Measurements from ENCODE around the gene KLF13.

Gene KLF13

GRCh38 chr15:31302029-31302657 is 24.5 kb upstream of the KLF13 start:
- POLR2A ChIA-PET, result no interaction called here
- no peak for DNase-seq (ENCODE audit: extremely low spot score)
- CTCF ChIA-PET, result no interaction called here

DNA sequence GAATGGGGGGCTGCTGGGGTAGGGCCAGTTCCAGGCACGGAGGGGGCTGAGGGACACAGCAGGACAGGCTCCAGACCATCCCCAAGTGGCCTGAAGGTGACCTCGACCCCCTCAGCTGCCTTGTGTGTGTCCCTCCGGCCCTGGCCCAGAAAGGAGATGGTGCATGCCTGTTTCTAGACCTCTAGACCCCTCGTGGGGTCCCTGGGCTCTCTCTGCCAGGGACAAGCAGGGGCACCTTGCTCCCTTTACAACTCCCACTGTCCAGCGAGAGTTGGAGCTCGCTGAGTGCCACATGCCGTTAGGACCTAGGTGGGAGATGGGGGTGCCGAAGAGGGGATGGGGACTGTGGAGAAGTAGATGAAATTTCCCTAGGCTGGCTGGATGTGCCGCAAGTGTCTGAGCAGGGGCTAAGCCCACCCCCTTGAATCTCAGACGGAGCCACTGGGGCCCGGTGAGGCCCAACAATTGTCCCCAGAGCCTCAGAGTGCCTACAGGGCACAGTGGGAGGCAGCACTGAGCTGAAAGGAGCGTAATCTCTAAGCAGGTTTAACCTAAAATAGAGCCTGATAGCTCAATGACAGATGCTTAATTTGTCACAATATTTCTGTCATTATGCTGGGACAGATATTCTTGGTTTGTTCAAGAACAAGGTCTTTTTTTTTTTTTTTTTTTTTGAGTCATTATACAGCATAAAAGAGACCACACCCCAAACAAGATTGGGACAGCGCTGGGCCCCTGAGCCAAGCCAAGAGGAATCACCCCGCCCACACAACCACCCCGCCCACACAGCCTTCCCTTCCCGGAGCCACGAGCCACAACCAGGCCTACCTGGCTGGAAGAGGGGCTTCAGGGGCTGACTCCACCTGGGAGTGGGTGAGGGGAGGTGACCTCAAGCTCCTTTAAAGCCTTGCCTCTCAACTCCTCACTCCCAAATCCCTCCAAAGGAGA is 23.6 kb upstream of the KLF13 start:
- TF ChIP-seq, protein P1, sequence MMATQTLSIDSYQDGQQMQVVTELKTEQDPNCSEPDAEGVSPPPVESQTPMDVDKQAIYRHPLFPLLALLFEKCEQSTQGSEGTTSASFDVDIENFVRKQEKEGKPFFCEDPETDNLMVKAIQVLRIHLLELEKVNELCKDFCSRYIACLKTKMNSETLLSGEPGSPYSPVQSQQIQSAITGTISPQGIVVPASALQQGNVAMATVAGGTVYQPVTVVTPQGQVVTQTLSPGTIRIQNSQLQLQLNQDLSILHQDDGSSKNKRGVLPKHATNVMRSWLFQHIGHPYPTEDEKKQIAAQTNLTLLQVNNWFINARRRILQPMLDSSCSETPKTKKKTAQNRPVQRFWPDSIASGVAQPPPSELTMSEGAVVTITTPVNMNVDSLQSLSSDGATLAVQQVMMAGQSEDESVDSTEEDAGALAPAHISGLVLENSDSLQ (IDR thresholded peaks at IDR 0.05), result no peak
- TF ChIP-seq CTBP1 (IDR thresholded peaks at IDR 0.05; ENCODE audit: borderline replicate concordance) (no peak), BHLHE40 (IDR thresholded peaks at IDR 0.05; ENCODE audit: borderline replicate concordance) (no peak)
- DNase-seq (ENCODE audit: extremely low spot score), result peak; percentile 37
- CTCF ChIA-PET, result interaction anchor here (0.6 kb wide), 1 partner anchor 187 kb away, joined by 4 read pairs; no protein-coding TSS in a partner anchor
- POLR2A ChIA-PET, result interaction anchor here (0.7 kb wide), 1 partner anchor 134 kb away, joined by 3 read pairs; no protein-coding TSS in a partner anchor

More at GRCh38 chr15:31302029-31302657, 24.5 kb upstream of the KLF13 start:
- no peak for TF ChIP-seq L3MBTL2 (conservative IDR thresholded peaks at IDR 0.05)
- TF ChIP-seq ELF4 (IDR thresholded peaks at IDR 0.05), result no peak
- TF ChIP-seq SUZ12 (IDR thresholded peaks at IDR 0.05), result no peak
- no peak for TF ChIP-seq FOXK2 (IDR thresholded peaks at IDR 0.05)
- TF ChIP-seq FOXA1 (IDR thresholded peaks at IDR 0.05), result no peak
- TF ChIP-seq TARDBP (IDR thresholded peaks at IDR 0.05), result no peak
- no peak for TF ChIP-seq SP1 (IDR thresholded peaks at IDR 0.05)
- TF ChIP-seq, protein P1 (IDR thresholded peaks at IDR 0.05), result no peak
- TF ChIP-seq LEF1 (IDR thresholded peaks at IDR 0.05; ENCODE audit: borderline replicate concordance), result no peak
- no peak for TF ChIP-seq HDGF (IDR thresholded peaks at IDR 0.05; ENCODE audit: borderline replicate concordance)
- TF ChIP-seq ARNT (IDR thresholded peaks at IDR 0.05), result no peak

GRCh38 chr15:31303726-31304648 is 22.6 kb upstream of the KLF13 start:
- POLR2A ChIA-PET, result no interaction called here
- no peak for TF ChIP-seq FOXA1 (IDR thresholded peaks at IDR 0.05)
- TF ChIP-seq NFRKB (IDR thresholded peaks at IDR 0.05), result no peak
- no peak for TF ChIP-seq TARDBP (IDR thresholded peaks at IDR 0.05)
- TF ChIP-seq HDGF (IDR thresholded peaks at IDR 0.05; ENCODE audit: borderline replicate concordance), result no peak
- TF ChIP-seq LEF1 (IDR thresholded peaks at IDR 0.05; ENCODE audit: borderline replicate concordance), result no peak
- no peak for TF ChIP-seq FOXK2 (IDR thresholded peaks at IDR 0.05)
- no peak for TF ChIP-seq ELF4 (IDR thresholded peaks at IDR 0.05)
- TF ChIP-seq SP1 (IDR thresholded peaks at IDR 0.05), result no peak
- no peak for TF ChIP-seq ZNF384 (IDR thresholded peaks at IDR 0.05)
- no peak for TF ChIP-seq L3MBTL2 (conservative IDR thresholded peaks at IDR 0.05)
- no peak for TF ChIP-seq FOXM1 (IDR thresholded peaks at IDR 0.05; ENCODE audit: borderline replicate concordance)
- TF ChIP-seq, protein P1 (IDR thresholded peaks at IDR 0.05), result no peak
- no peak for DNase-seq (ENCODE audit: extremely low spot score)
- CTCF ChIA-PET, result no interaction called here

DNA sequence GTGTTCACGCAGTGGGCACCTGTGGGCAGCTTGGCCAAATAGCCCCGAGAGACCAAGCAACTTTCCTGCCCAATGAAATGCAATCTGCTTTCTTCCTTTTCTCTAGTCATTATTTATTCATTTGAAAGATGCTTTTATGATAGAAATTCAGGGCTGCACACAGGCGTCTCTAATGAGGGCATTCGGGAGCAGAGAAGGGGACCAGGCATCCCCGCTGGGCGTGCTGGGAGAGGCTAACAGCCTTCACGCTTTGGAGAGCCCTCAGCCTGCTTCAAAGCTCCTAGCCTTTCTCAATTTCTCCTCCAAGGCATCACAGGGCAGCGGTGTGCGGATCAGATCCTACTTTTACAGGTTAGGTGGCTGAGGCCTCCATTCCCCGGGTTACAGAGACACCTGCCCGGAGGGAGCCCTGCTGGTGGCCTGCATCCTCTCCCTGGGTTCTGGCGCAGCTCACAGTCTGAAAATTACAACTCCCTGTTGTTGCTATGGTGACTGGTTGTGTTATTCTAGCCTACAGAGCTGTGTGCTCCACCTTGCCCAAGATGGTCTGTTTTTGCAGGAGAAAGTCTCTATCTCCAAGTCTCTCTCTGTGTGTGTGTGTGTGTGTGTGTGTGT is 21.8 kb upstream of the KLF13 start:
- no peak for DNase-seq (ENCODE audit: extremely low spot score)
- ChIA-PET POLR2A (no interaction called here), CTCF (no interaction called here)
- TF ChIP-seq FOXM1 (IDR thresholded peaks at IDR 0.05; ENCODE audit: borderline replicate concordance) (no peak), ELF4 (IDR thresholded peaks at IDR 0.05) (no peak), CTBP1 (IDR thresholded peaks at IDR 0.05; ENCODE audit: borderline replicate concordance) (no peak), ZNF384 (IDR thresholded peaks at IDR 0.05) (no peak)

- ChIA-PET POLR2A (no interaction called here), CTCF (no interaction called here)
- no peak for TF ChIP-seq SUZ12 (IDR thresholded peaks at IDR 0.05)
- DNase-seq (ENCODE audit: extremely low spot score), result no peak
Measured at GRCh38 chr15:31305375-31305774, 21.3 kb upstream of the KLF13 start.
